Tibial nerve (tissue), 4 donors: ENCODE data around the gene UQCR10. TPM values are rescaled to one million over a fixed set of nuclear protein-coding genes. Genes with fewer than 3 reads are reported as not detected.

ENCODE experiments used
- DNase-seq, 2 donors: peaks; one replicate each; pipeline ENCODE4 v3.0.0-alpha.2; 2019; ENCODE audit warnings: low spot score in 2 of 2
- H3K27ac ChIP-seq, 4 donors: fragments of 200-600 bp; sonication (generic) in 3 of 4; one replicate each; pipeline ENCODE4 v1.5.1; 2017 to 2019; ENCODE audit warnings: mild to moderate bottlenecking in 1 of 4
- H3K27me3 ChIP-seq, 2 donors: fragments of 200-600 bp; sonication (generic) in 1 of 2; one replicate each; pipeline versions ENCODE4 v1.5.1 to v1.6.0; 2017 to 2019
- H3K36me3 ChIP-seq, 3 donors: fragments of 200-600 bp; sonication (generic); one replicate each; pipeline ENCODE4 v1.5.1; 2018 to 2019
- H3K4me1 ChIP-seq, 4 donors: fragments of 200-600 bp; sonication (generic) in 3 of 4; one replicate each; pipeline ENCODE4 v1.5.1; 2017 to 2019
- H3K4me3 ChIP-seq, 4 donors: fragments of 200-600 bp; sonication (generic) in 3 of 4; one replicate each; pipeline ENCODE4 v1.5.1; 2017 to 2019; ENCODE audit warnings: mild to moderate bottlenecking in 1 of 4, moderate library complexity in 1 of 4
- H3K9me3 ChIP-seq, 4 donors: fragments of 200-600 bp; sonication (generic) in 3 of 4; one replicate each; pipeline ENCODE4 v1.5.1; 2017 to 2019
- CTCF ChIP-seq, 5 experiments: fragments of 200-600 bp in 3 of 5; fragments of 450-650 bp in 2 of 5; sonication (generic) in 3 of 5; IDR thresholded peaks; one replicate each; pipeline ENCODE4 v1.5.1; 2016 to 2019; ENCODE audit warnings: antibody characterized with exemption in 5 of 5, mild to moderate bottlenecking in 3 of 5, moderate library complexity in 2 of 5
- EP300 ChIP-seq, 2 donors: sonication (generic); formaldehyde crosslinking; IDR thresholded peaks; one replicate each; pipeline ENCODE4 v1.6.1; 2017; ENCODE audit warnings: antibody characterized with exemption in 2 of 2, mild to moderate bottlenecking in 1 of 2
- POLR2A ChIP-seq, 2 donors: fragments of 450-650 bp; IDR thresholded peaks; one replicate each; pipeline ENCODE4 v1.6.1; 2017; ENCODE audit warnings: antibody characterized with exemption in 2 of 2, mild to moderate bottlenecking in 2 of 2, moderate library complexity in 2 of 2
- WGBS, 2 donors: methylation state at CpG; one replicate each; pipeline ENCODE4 v1.1.5; 2018; 5-methylcytosine and 5-hydroxymethylcytosine counted together
- total RNA-seq, 4 donors: library from RNA; depleted of rRNA; stranded (reverse); fragments of >200 nt; gene quantifications; one replicate each; pipeline ENCODE4 v1.1.0, GENCODE V29; 2016

UQCR10 gene
- total RNA-seq, 4 donors from 2014 or later = 30.4 to 56.7 (median 35.5) TPM

GRCh38 chr22:29732883-29733282 is 34.3 kb upstream of the UQCR10 start:
- H3K36me3 ChIP-seq = peaks cover 0 to 86% (median 0%) of the 10 kb centered on the region in 3 donors
- no peak for DNase-seq
- WGBS, 2 donors = 85 to 86% methylated on average over 5 to 6 of the region's 6 CpGs
- H3K9me3 ChIP-seq = no peaks in the 10 kb centered on the region
- TF ChIP-seq CTCF (IDR thresholded peaks at IDR 0.05) (no peak), POLR2A (IDR thresholded peaks at IDR 0.05) (no peak), EP300 (IDR thresholded peaks at IDR 0.05) (no peak)
- H3K4me1 ChIP-seq = no peaks in the 10 kb centered on the region
- no peaks in the 10 kb centered on the region for H3K27me3 ChIP-seq
- no peak overlapping the region for H3K4me3 ChIP-seq
- H3K27ac ChIP-seq = no peak overlapping the region

GRCh38 chr22:29733362-29734201 is 33.6 kb upstream of the UQCR10 start:
- 70 to 73% methylated on average over 15 to 18 of the region's 19 CpGs for WGBS, 2 donors
- Histone ChIP-seq H3K4me3 (no peak overlapping the region), H3K9me3 (no peaks in the 10 kb centered on the region), H3K27ac (no peak overlapping the region), H3K27me3 (no peaks in the 10 kb centered on the region), H3K36me3 (peaks cover 0 to 93% (median 0%) of the 10 kb centered on the region in 3 donors), H3K4me1 (no peaks in the 10 kb centered on the region)
- DNase-seq = no peak
- no peak for TF ChIP-seq CTCF (IDR thresholded peaks at IDR 0.05)
- no peak for TF ChIP-seq POLR2A (IDR thresholded peaks at IDR 0.05)
- no peak for TF ChIP-seq EP300 (IDR thresholded peaks at IDR 0.05)

- Histone ChIP-seq H3K27ac (no peak overlapping the region), H3K4me1 (no peaks in the 10 kb centered on the region), H3K9me3 (no peaks in the 10 kb centered on the region), H3K36me3 (peaks cover 0 to 93% (median 0%) of the 10 kb centered on the region in 3 donors), H3K27me3 (no peaks in the 10 kb centered on the region), H3K4me3 (no peak overlapping the region)
- no peak for DNase-seq
- WGBS, 2 donors = 84 to 88% methylated on average over 8 of the region's 8 CpGs
- TF ChIP-seq POLR2A (IDR thresholded peaks at IDR 0.05) (no peak), EP300 (IDR thresholded peaks at IDR 0.05) (no peak), CTCF (IDR thresholded peaks at IDR 0.05) (no peak)
These were observed 32.8 kb upstream of the UQCR10 start for GRCh38 chr22:29734406-29734805.

GRCh38 chr22:29734838-29735237 is 32.3 kb upstream of the UQCR10 start:
- no peak overlapping the region for H3K27ac ChIP-seq
- DNase-seq = no peak
- no peak for TF ChIP-seq EP300 (IDR thresholded peaks at IDR 0.05)
- no peak for TF ChIP-seq POLR2A (IDR thresholded peaks at IDR 0.05)
- TF ChIP-seq CTCF (IDR thresholded peaks at IDR 0.05) = no peak
- no peak overlapping the region for H3K4me3 ChIP-seq
- no peaks in the 10 kb centered on the region for H3K9me3 ChIP-seq
- no peaks in the 10 kb centered on the region for H3K27me3 ChIP-seq
- WGBS, 2 donors = 65 to 73% methylated on average over 9 of the region's 9 CpGs
- H3K4me1 ChIP-seq = no peaks in the 10 kb centered on the region
- peaks cover 0 to 93% (median 0%) of the 10 kb centered on the region in 3 donors for H3K36me3 ChIP-seq

- TF ChIP-seq CTCF (IDR thresholded peaks at IDR 0.05) = no peak
- TF ChIP-seq POLR2A (IDR thresholded peaks at IDR 0.05) = no peak
- no peak for DNase-seq
- WGBS, 2 donors = 57 to 75% methylated on average over 1 of the region's 1 CpG
- no peaks in the 10 kb centered on the region for H3K9me3 ChIP-seq
- H3K27me3 ChIP-seq = no peaks in the 10 kb centered on the region
- H3K4me1 ChIP-seq = no peaks in the 10 kb centered on the region
- no peak overlapping the region for H3K27ac ChIP-seq
- no peak overlapping the region for H3K4me3 ChIP-seq
- peaks cover 0 to 93% (median 0%) of the 10 kb centered on the region in 3 donors for H3K36me3 ChIP-seq
These were observed 31.8 kb upstream of the UQCR10 start for GRCh38 chr22:29735416-29735815.
